Activated CD4-positive, alpha-beta T cell treated with anti-CD3 and anti-CD28 coated beads for 36 hours (primary cell): ENCODE data around the gene KCNMA1. TPM values are rescaled to one million over a fixed set of nuclear protein-coding genes. Genes with fewer than 3 reads are reported as not detected.

Experiments
- ATAC-seq: fragments of 200-7000 bp; cut with Tn5 transposase; one replicate; pipeline ENCODE4 v1.10.0; 2021; ENCODE audit warnings: mild to moderate bottlenecking, moderate library complexity
- CTCF ChIA-PET: fragments of 350-600 bp; sonication (Branson Sonifier 250); formaldehyde crosslinking; loops from one replicate; lab custom pipeline; 2021; ENCODE audit warnings: antibody characterized with exemption; lab: Charles Lee
- POLR2A ChIA-PET: fragments of 350-600 bp; sonication (Branson Sonifier 250); formaldehyde crosslinking; loops from one replicate; lab custom pipeline; 2021; ENCODE audit warnings: antibody characterized with exemption, inconsistent platforms; lab: Charles Lee
- DNase-seq: peaks from one replicate; pipeline ENCODE4 v3.0.0-alpha.2; 2020
- H3K27ac Mint-ChIP-seq: one replicate; pipeline ENCODE4 v1.8.0; 2021; ENCODE audit warnings: mixed read lengths
- H3K27me3 Mint-ChIP-seq: one replicate; pipeline ENCODE4 v1.8.0; 2021; ENCODE audit warnings: mixed read lengths
- H3K36me3 Mint-ChIP-seq: one replicate; pipeline ENCODE4 v1.8.0; 2021; ENCODE audit warnings: low read depth, mixed read lengths
- H3K4me1 Mint-ChIP-seq: one replicate; pipeline ENCODE4 v1.8.0; 2021; ENCODE audit warnings: mixed read lengths
- H3K4me3 Mint-ChIP-seq: one replicate; pipeline ENCODE4 v1.8.0; 2021; ENCODE audit warnings: mild to moderate bottlenecking, moderate library complexity, mixed read lengths
- H3K9me3 Mint-ChIP-seq: one replicate; pipeline ENCODE4 v1.8.0; 2021; ENCODE audit warnings: low read depth, mixed read lengths
- intact Hi-C, 2 experiments: fragments of 100-400 bp; cut with DNase I in 1 of 2; cut with micrococcal nuclease in 1 of 2; formaldehyde crosslinking; loops; one replicate each; pipeline versions ENCODE4 v1.14.2 to v1.15.1; 2022 to 2024; cut with DNase I, micrococcal nuclease
- total RNA-seq, 2 experiments: library from RNA; stranded (reverse); gene quantifications; one replicate each; pipeline ENCODE4 v1.2.3, GENCODE V29; 2021

Gene KCNMA1
- total RNA-seq, 2 experiments from 2014 or later = 0.18 TPM; not detected in 1

GRCh38 chr10:77228559-77228958 is 409.0 kb downstream of the KCNMA1 start:
- Mint-ChIP-seq H3K4me1 (no peaks in the 10 kb centered on the region), H3K9me3 (no peaks in the 10 kb centered on the region), H3K4me3 (no peak overlapping the region), H3K36me3 (no peaks in the 10 kb centered on the region), H3K27me3 (no peaks in the 10 kb centered on the region), H3K27ac (no peak overlapping the region)
- POLR2A ChIA-PET = no interaction called here
- DNase-seq (no peak), ATAC-seq (no peak)
- CTCF ChIA-PET = no interaction called here
- intact Hi-C loops = no loop called here

GRCh38 chr10:77226853-77227565 is 410.6 kb downstream of the KCNMA1 start:
- DNase-seq (no peak), ATAC-seq (no peak)
- Mint-ChIP-seq H3K36me3 (no peaks in the 10 kb centered on the region), H3K27ac (no peak overlapping the region), H3K27me3 (peaks cover under 1% of the 10 kb centered on the region), H3K4me1 (no peaks in the 10 kb centered on the region), H3K9me3 (no peaks in the 10 kb centered on the region), H3K4me3 (no peak overlapping the region)
- CTCF ChIA-PET = no interaction called here
- POLR2A ChIA-PET = no interaction called here
- intact Hi-C loops = no loop called here

- ChIA-PET CTCF (no interaction called here), POLR2A (no interaction called here)
- peaks cover 2% of the 10 kb centered on the region for H3K27me3 Mint-ChIP-seq
- H3K4me1 Mint-ChIP-seq = no peaks in the 10 kb centered on the region
- no peak for ATAC-seq
- no peak for DNase-seq
- no peaks in the 10 kb centered on the region for H3K9me3 Mint-ChIP-seq
- H3K4me3 Mint-ChIP-seq = no peak overlapping the region
- H3K27ac Mint-ChIP-seq = no peak overlapping the region
- no peaks in the 10 kb centered on the region for H3K36me3 Mint-ChIP-seq
- intact Hi-C loops = no loop called here
Observed at GRCh38 chr10:77226452-77226851, 411.2 kb downstream of the KCNMA1 start.

GRCh38 chr10:77226020-77226419 is 411.6 kb downstream of the KCNMA1 start:
- Mint-ChIP-seq H3K27me3 (peaks cover 4% of the 10 kb centered on the region), H3K36me3 (no peaks in the 10 kb centered on the region), H3K27ac (no peak overlapping the region), H3K9me3 (no peaks in the 10 kb centered on the region), H3K4me1 (no peaks in the 10 kb centered on the region), H3K4me3 (no peak overlapping the region)
- DNase-seq (no peak), ATAC-seq (no peak)
- ChIA-PET CTCF (no interaction called here), POLR2A (no interaction called here)
- intact Hi-C loops = no loop called here

- Mint-ChIP-seq H3K9me3 (no peaks in the 10 kb centered on the region), H3K4me3 (no peak overlapping the region), H3K27me3 (peaks cover 5% of the 10 kb centered on the region), H3K27ac (no peak overlapping the region), H3K36me3 (no peaks in the 10 kb centered on the region), H3K4me1 (no peaks in the 10 kb centered on the region)
- ChIA-PET POLR2A (no interaction called here), CTCF (no interaction called here)
- ATAC-seq = no peak
- intact Hi-C loops = no loop called here
- no peak for DNase-seq
Observed at GRCh38 chr10:77223526-77224460, 413.8 kb downstream of the KCNMA1 start.

- intact Hi-C loops = no loop called here
- Mint-ChIP-seq H3K9me3 (no peaks in the 10 kb centered on the region), H3K4me3 (no peak overlapping the region), H3K4me1 (no peaks in the 10 kb centered on the region), H3K27me3 (peaks cover 7% of the 10 kb centered on the region), H3K36me3 (no peaks in the 10 kb centered on the region), H3K27ac (no peak overlapping the region)
- ChIA-PET CTCF (interaction anchor here (0.6 kb wide), 1 partner anchor 61 kb away, joined by 3 read pairs; no protein-coding TSS in a partner anchor), POLR2A (no interaction called here)
- ATAC-seq (no peak), DNase-seq (no peak)
Observed at GRCh38 chr10:77220150-77220549, 417.5 kb downstream of the KCNMA1 start.

GRCh38 chr10:77219046-77219445 is 418.6 kb downstream of the KCNMA1 start:
- Mint-ChIP-seq H3K4me3 (no peak overlapping the region), H3K27me3 (peaks cover 7% of the 10 kb centered on the region), H3K27ac (no peak overlapping the region), H3K36me3 (no peaks in the 10 kb centered on the region), H3K9me3 (no peaks in the 10 kb centered on the region), H3K4me1 (no peaks in the 10 kb centered on the region)
- ChIA-PET POLR2A (no interaction called here), CTCF (interaction anchor here (0.6 to 0.7 kb wide), 2 partner anchors 17 to 246 kb away, joined by 3 read pairs; no protein-coding TSS in a partner anchor)
- DNase-seq (no peak), ATAC-seq (no peak)
- intact Hi-C loops = no loop called here

- Mint-ChIP-seq H3K36me3 (no peaks in the 10 kb centered on the region), H3K27ac (no peak overlapping the region), H3K4me3 (no peak overlapping the region), H3K9me3 (no peaks in the 10 kb centered on the region), H3K27me3 (peaks cover 4% of the 10 kb centered on the region), H3K4me1 (no peaks in the 10 kb centered on the region)
- POLR2A ChIA-PET = no interaction called here
- DNase-seq = no peak
- ATAC-seq = no peak
- intact Hi-C loops = no loop called here
- CTCF ChIA-PET = no interaction called here
Observed at GRCh38 chr10:77214799-77215198, 422.8 kb downstream of the KCNMA1 start.

GRCh38 chr10:77212632-77213031 is 425.0 kb downstream of the KCNMA1 start:
- DNase-seq (no peak), ATAC-seq (no peak)
- Mint-ChIP-seq H3K27ac (no peak overlapping the region), H3K4me1 (no peaks in the 10 kb centered on the region), H3K27me3 (peaks cover 3% of the 10 kb centered on the region), H3K4me3 (no peak overlapping the region), H3K36me3 (no peaks in the 10 kb centered on the region), H3K9me3 (no peaks in the 10 kb centered on the region)
- ChIA-PET POLR2A (no interaction called here), CTCF (no interaction called here)
- intact Hi-C loops = no loop called here

- peaks cover 6% of the 10 kb centered on the region for H3K27me3 Mint-ChIP-seq
- H3K4me3 Mint-ChIP-seq = no peak overlapping the region
- no peaks in the 10 kb centered on the region for H3K36me3 Mint-ChIP-seq
- no peak for ATAC-seq
- H3K4me1 Mint-ChIP-seq = no peaks in the 10 kb centered on the region
- no peak overlapping the region for H3K27ac Mint-ChIP-seq
- ChIA-PET CTCF (no interaction called here), POLR2A (no interaction called here)
- DNase-seq = no peak
- H3K9me3 Mint-ChIP-seq = no peaks in the 10 kb centered on the region
- intact Hi-C loops = no loop called here
Observed at GRCh38 chr10:77210645-77211044, 427.0 kb downstream of the KCNMA1 start.

GRCh38 chr10:77208684-77209256 is 428.8 kb downstream of the KCNMA1 start:
- intact Hi-C loops = no loop called here
- ChIA-PET CTCF (interaction anchor here (0.6 kb wide), 1 partner anchor 27 kb away, joined by 3 read pairs; no protein-coding TSS in a partner anchor), POLR2A (no interaction called here)
- no peak overlapping the region for H3K27ac Mint-ChIP-seq
- H3K4me1 Mint-ChIP-seq = no peaks in the 10 kb centered on the region
- no peak overlapping the region for H3K4me3 Mint-ChIP-seq
- no peaks in the 10 kb centered on the region for H3K9me3 Mint-ChIP-seq
- peaks cover 10% of the 10 kb centered on the region for H3K27me3 Mint-ChIP-seq
- DNase-seq (no peak), ATAC-seq (no peak)
- H3K36me3 Mint-ChIP-seq = no peaks in the 10 kb centered on the region
